H9 (cell line): ENCODE data around the gene ZPR1. TPM values are rescaled to one million over a fixed set of nuclear protein-coding genes. Genes with fewer than 3 reads are reported as not detected.

Source experiments
- DNase-seq: peaks from one replicate; pipeline ENCODE4 v3.0.0-alpha.2; 2017
- H2AFZ ChIP-seq: one replicate; pipeline ENCODE4 v1.6.1; 2013; ENCODE audit warnings: mild to moderate bottlenecking, low read length, control low read depth, moderate library complexity
- H2AK5ac ChIP-seq: 2 replicates; pipeline ENCODE4 v1.6.1; 2013; ENCODE audit warnings: low read length, control low read depth, mixed read lengths; ENCODE audit not compliant: insufficient read length
- H2BK120ac ChIP-seq: one replicate; pipeline ENCODE4 v1.6.1; 2013; ENCODE audit warnings: low read depth, mild to moderate bottlenecking, low read length, control low read depth, inconsistent platforms; ENCODE audit not compliant: poor library complexity, severe bottlenecking
- H2BK12ac ChIP-seq: 2 replicates; pipeline ENCODE4 v1.6.1; 2013; ENCODE audit warnings: low read length, control low read depth, mixed read lengths, low read depth; ENCODE audit not compliant: insufficient read length
- H2BK15ac ChIP-seq: 2 replicates; pipeline ENCODE4 v1.6.1; 2013; ENCODE audit warnings: low read depth, low read length, control low read depth
- H2BK20ac ChIP-seq: one replicate; pipeline ENCODE4 v1.6.1; 2013; ENCODE audit warnings: low read depth, mild to moderate bottlenecking, low read length, control low read depth, inconsistent platforms; ENCODE audit not compliant: poor library complexity, severe bottlenecking
- H2BK5ac ChIP-seq: 2 replicates; pipeline ENCODE4 v1.6.1; 2013; ENCODE audit warnings: low read length, control low read depth, mixed read lengths; ENCODE audit not compliant: insufficient read length
- H3K14ac ChIP-seq: 2 replicates; pipeline ENCODE4 v1.6.1; 2013; ENCODE audit warnings: low read length, control low read depth; ENCODE audit not compliant: insufficient read depth
- H3K18ac ChIP-seq: 2 replicates; pipeline ENCODE4 v1.6.1; 2013; ENCODE audit warnings: low read depth, mild to moderate bottlenecking, mixed read lengths, low read length, control low read depth; ENCODE audit not compliant: insufficient read length
- H3K23ac ChIP-seq: 2 replicates; pipeline ENCODE4 v1.6.1; 2013; ENCODE audit warnings: low read length, control low read depth, mixed read lengths, low read depth; ENCODE audit not compliant: insufficient read length
- H3K23me2 ChIP-seq: 2 replicates; pipeline ENCODE4 v1.6.1; 2013; ENCODE audit warnings: low read depth, mild to moderate bottlenecking, mixed read lengths, low read length, control low read depth; ENCODE audit not compliant: insufficient read length, poor library complexity, severe bottlenecking
- H3K27ac ChIP-seq: 2 replicates; pipeline ENCODE4 v1.5.1; 2013; ENCODE audit warnings: low read length, control low read depth, mixed read lengths, low read depth; ENCODE audit not compliant: insufficient read length
- H3K27me3 ChIP-seq: 2 replicates; pipeline ENCODE4 v1.6.1; 2013; ENCODE audit warnings: low read length, control low read depth, inconsistent platforms; ENCODE audit not compliant: insufficient read depth
- H3K4ac ChIP-seq: 2 replicates; pipeline ENCODE4 v1.6.1; 2013; ENCODE audit warnings: low read depth, mild to moderate bottlenecking, control low read depth, inconsistent platforms, low read length, moderate library complexity
- H3K4me1 ChIP-seq: 2 replicates; pipeline ENCODE4 v1.6.1; 2013; ENCODE audit warnings: low read length, control low read depth, inconsistent platforms; ENCODE audit not compliant: insufficient read depth
- H3K4me2 ChIP-seq: 2 replicates; pipeline ENCODE4 v1.6.1; 2013; ENCODE audit warnings: low read length, control low read depth, mixed read lengths; ENCODE audit not compliant: insufficient read length, insufficient read depth
- H3K56ac ChIP-seq: 2 replicates; pipeline ENCODE4 v1.6.1; 2013; ENCODE audit warnings: low read depth, mild to moderate bottlenecking, mixed read lengths, low read length, control low read depth; ENCODE audit not compliant: insufficient read length
- H3K79me1 ChIP-seq: 2 replicates; pipeline ENCODE4 v1.6.1; 2013; ENCODE audit warnings: low read depth, mild to moderate bottlenecking, moderate library complexity, low read length, control low read depth, inconsistent platforms; ENCODE audit not compliant: insufficient read depth, poor library complexity, severe bottlenecking
- H3K79me2 ChIP-seq: 2 replicates; pipeline ENCODE4 v1.6.1; 2013; ENCODE audit warnings: low read length, control low read depth, inconsistent platforms; ENCODE audit not compliant: insufficient read depth
- H3K9ac ChIP-seq: 2 replicates; pipeline ENCODE4 v1.6.1; 2013; ENCODE audit warnings: low read length, control low read depth, mixed read lengths; ENCODE audit not compliant: insufficient read length; ENCODE audit errors: extremely low read depth
- H3K9me3 ChIP-seq: one replicate; pipeline ENCODE4 v1.6.1; 2013; ENCODE audit warnings: low read depth, low read length, inconsistent platforms; ENCODE audit not compliant: control insufficient read depth
- H3T11ph ChIP-seq: one replicate; pipeline ENCODE4 v1.6.1; 2013; ENCODE audit warnings: mild to moderate bottlenecking, low read length, control low read depth, inconsistent platforms
- H4K20me1 ChIP-seq: one replicate; pipeline ENCODE4 v1.6.1; 2013; ENCODE audit not compliant: control insufficient read depth, insufficient read length, insufficient read depth
- H4K5ac ChIP-seq: 2 replicates; pipeline ENCODE4 v1.6.1; 2013; ENCODE audit warnings: low read depth, mild to moderate bottlenecking, mixed read lengths, low read length, control low read depth; ENCODE audit not compliant: insufficient read length
- H4K8ac ChIP-seq: replicated peaks from 2 replicates; pipeline ENCODE4 v1.6.1; 2013; ENCODE audit warnings: low read length, control low read depth, mixed read lengths, low read depth; ENCODE audit not compliant: insufficient read length
- H4K91ac ChIP-seq: 2 replicates; pipeline ENCODE4 v1.6.1; 2013; ENCODE audit warnings: low read depth, mild to moderate bottlenecking, moderate library complexity, mixed read lengths, low read length, control low read depth; ENCODE audit not compliant: insufficient read length
- H3K27ac Mint-ChIP-seq, 3 experiments: 2 replicates in 2 of 3; 3 replicates in 1 of 3; pipeline ENCODE4 v1.8.0; 2020 to 2021; ENCODE audit warnings: mixed read lengths in 3 of 3, mild to moderate bottlenecking in 1 of 3, moderate library complexity in 1 of 3
- H3K27me3 Mint-ChIP-seq: 2 replicates; pipeline ENCODE4 v1.8.0; 2021; ENCODE audit warnings: low read depth, mild to moderate bottlenecking, moderate library complexity, mixed read lengths
- H3K36me3 Mint-ChIP-seq, 3 experiments: 2 replicates in 2 of 3; 3 replicates in 1 of 3; pipeline ENCODE4 v1.8.0; 2020 to 2021; ENCODE audit warnings: low read depth in 3 of 3, mixed read lengths in 3 of 3; ENCODE audit not compliant: insufficient read depth in 1 of 3
- H3K4me1 Mint-ChIP-seq, 2 experiments: 2 replicates each; pipeline ENCODE4 v1.8.0; 2020; ENCODE audit warnings: mixed read lengths in 2 of 2
- H3K4me3 Mint-ChIP-seq, 2 experiments: 2 replicates in 1 of 2; 3 replicates in 1 of 2; pipeline ENCODE4 v1.8.0; 2020 to 2021; ENCODE audit warnings: mild to moderate bottlenecking in 2 of 2, mixed read lengths in 2 of 2, moderate library complexity in 1 of 2
- H3K9me3 Mint-ChIP-seq, 2 experiments: 2 replicates in 1 of 2; 3 replicates in 1 of 2; pipeline ENCODE4 v1.8.0; 2020; ENCODE audit warnings: mild to moderate bottlenecking in 2 of 2, mixed read lengths in 2 of 2, moderate library complexity in 1 of 2
- WGBS: extraction: QIAGEN DNeasy Blood & Tissue Kit; methylation state at CpG from one replicate; pipeline ENCODE4 v1.1.7; 2013; ENCODE audit warnings: missing lambda C conversion rate, low lambda C conversion rate, mixed read lengths; ENCODE audit not compliant: insufficient read length; ENCODE audit errors: extremely low coverage; 5-methylcytosine and 5-hydroxymethylcytosine counted together
- total RNA-seq: library from RNA; stranded (reverse); gene quantifications from 2 replicates; pipeline ENCODE4 v1.2.1, GENCODE V29; 2021
- TF ChIP-seq, protein P1 (sequence below): fragments of 200-600 bp; sonication (generic); conservative IDR thresholded peaks from 3 replicates; pipeline ENCODE4 v1.8.0; 2021; ENCODE audit warnings: antibody characterized with exemption, mild to moderate bottlenecking

ZPR1 gene
- total RNA-seq, 1 experiment from 2014 or later = 82.0 TPM

DNA sequence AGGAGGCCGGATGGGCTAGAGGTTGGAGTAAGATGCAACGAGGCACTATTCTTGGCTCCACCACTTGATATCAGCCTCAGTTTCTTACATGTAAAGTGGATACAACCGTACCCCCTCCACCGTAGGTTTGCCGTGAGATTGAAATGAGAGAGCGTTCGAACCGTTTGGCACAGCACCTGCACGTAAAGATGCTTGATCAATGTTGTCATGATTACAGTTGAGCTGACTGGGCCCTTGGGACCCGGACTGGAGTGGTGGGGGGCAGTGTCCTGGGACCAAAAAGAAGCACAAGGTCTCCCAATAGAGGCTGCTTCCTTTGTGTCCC is 45.6 kb upstream of the ZPR1 start:
- H3K23me2 ChIP-seq = peaks cover 6% of the 10 kb centered on the region
- H3K9me3 Mint-ChIP-seq = peaks cover 3 to 5% of the 10 kb centered on the region in 2 experiments; a peak in 3 of 5 replicates
- no peak overlapping the region for H2BK15ac ChIP-seq
- no peak overlapping the region for H2BK12ac ChIP-seq
- H3K4me1 Mint-ChIP-seq = peaks cover 23 to 30% of the 10 kb centered on the region in 2 experiments
- H2AFZ ChIP-seq = no peak overlapping the region
- no peak overlapping the region for H2BK120ac ChIP-seq
- H3K79me1 ChIP-seq = no peaks in the 10 kb centered on the region
- H3K36me3 Mint-ChIP-seq = no peaks in the 10 kb centered on the region; a peak in 1 of 7 replicates
- no peaks in the 10 kb centered on the region for H3K9me3 ChIP-seq
- no peak overlapping the region for H4K8ac ChIP-seq
- H2BK20ac ChIP-seq = no peak overlapping the region
- H3K27me3 Mint-ChIP-seq = peaks cover 22% of the 10 kb centered on the region
- no peak overlapping the region for H3K9ac ChIP-seq
- no peak overlapping the region for H3K23ac ChIP-seq
- no peak overlapping the region for H3K4me3 Mint-ChIP-seq
- H2AK5ac ChIP-seq = no peak overlapping the region
- H3T11ph ChIP-seq = no peak overlapping the region
- no CpG with 5 or more reads among the region's 10 CpGs for WGBS
- H2BK5ac ChIP-seq = no peak overlapping the region
- no peaks in the 10 kb centered on the region for H4K20me1 ChIP-seq
- H3K27ac Mint-ChIP-seq = no peak overlapping the region
- H4K5ac ChIP-seq = no peak overlapping the region
- H3K56ac ChIP-seq = no peak overlapping the region
- no peak overlapping the region for H3K4ac ChIP-seq
- no peak overlapping the region for H3K27ac ChIP-seq
- H3K4me1 ChIP-seq = no peaks in the 10 kb centered on the region
- no peak for DNase-seq
- no peaks in the 10 kb centered on the region for H3K79me2 ChIP-seq
- H3K14ac ChIP-seq = no peak overlapping the region
- TF ChIP-seq, protein P1, sequence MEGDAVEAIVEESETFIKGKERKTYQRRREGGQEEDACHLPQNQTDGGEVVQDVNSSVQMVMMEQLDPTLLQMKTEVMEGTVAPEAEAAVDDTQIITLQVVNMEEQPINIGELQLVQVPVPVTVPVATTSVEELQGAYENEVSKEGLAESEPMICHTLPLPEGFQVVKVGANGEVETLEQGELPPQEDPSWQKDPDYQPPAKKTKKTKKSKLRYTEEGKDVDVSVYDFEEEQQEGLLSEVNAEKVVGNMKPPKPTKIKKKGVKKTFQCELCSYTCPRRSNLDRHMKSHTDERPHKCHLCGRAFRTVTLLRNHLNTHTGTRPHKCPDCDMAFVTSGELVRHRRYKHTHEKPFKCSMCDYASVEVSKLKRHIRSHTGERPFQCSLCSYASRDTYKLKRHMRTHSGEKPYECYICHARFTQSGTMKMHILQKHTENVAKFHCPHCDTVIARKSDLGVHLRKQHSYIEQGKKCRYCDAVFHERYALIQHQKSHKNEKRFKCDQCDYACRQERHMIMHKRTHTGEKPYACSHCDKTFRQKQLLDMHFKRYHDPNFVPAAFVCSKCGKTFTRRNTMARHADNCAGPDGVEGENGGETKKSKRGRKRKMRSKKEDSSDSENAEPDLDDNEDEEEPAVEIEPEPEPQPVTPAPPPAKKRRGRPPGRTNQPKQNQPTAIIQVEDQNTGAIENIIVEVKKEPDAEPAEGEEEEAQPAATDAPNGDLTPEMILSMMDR = no peak
- no peak overlapping the region for H4K91ac ChIP-seq
- H3K4me2 ChIP-seq = no peak overlapping the region
- H3K18ac ChIP-seq = no peak overlapping the region
- H3K27me3 ChIP-seq = no peaks in the 10 kb centered on the region
